Vagina (tissue), 2 donors: ENCODE data around the gene SBK1. TPM values are rescaled to one million over a fixed set of nuclear protein-coding genes. Genes with fewer than 3 reads are reported as not detected.

Experiments
- DNase-seq, 2 donors: peaks; one replicate each; pipeline ENCODE4 v3.0.0-alpha.2; 2017; ENCODE audit errors: extremely low spot score in 2 of 2
- H3K27ac ChIP-seq: fragments of 200-600 bp; sonication (generic); one replicate; pipeline ENCODE4 v1.5.1; 2019
- H3K27me3 ChIP-seq: fragments of 200-600 bp; sonication (generic); one replicate; pipeline ENCODE4 v1.5.1; 2019
- H3K36me3 ChIP-seq, 2 donors: fragments of 200-600 bp; sonication (generic); one replicate each; pipeline ENCODE4 v1.5.1; 2017 to 2019
- H3K4me1 ChIP-seq: fragments of 200-600 bp; sonication (generic); one replicate; pipeline ENCODE4 v1.5.1; 2019
- H3K4me3 ChIP-seq, 2 donors: fragments of 200-600 bp; sonication (generic); 1 replicate in 1 of 2; 2 replicates in 1 of 2; pipeline ENCODE4 v1.5.1; 2016 to 2019
- H3K9me3 ChIP-seq: fragments of 200-600 bp; sonication (generic); one replicate; pipeline ENCODE4 v1.5.1; 2019
- CTCF ChIP-seq, 3 experiments: fragments of 450-650 bp in 2 of 3; fragments of 200-600 bp in 1 of 3; sonication (generic) in 1 of 3; IDR thresholded peaks; one replicate each; pipeline ENCODE4 v1.5.1; 2017 to 2019; ENCODE audit warnings: antibody characterized with exemption in 3 of 3, mild to moderate bottlenecking in 2 of 3, moderate library complexity in 2 of 3
- POLR2A ChIP-seq, 2 donors: fragments of 450-650 bp; IDR thresholded peaks; one replicate each; pipeline ENCODE4 v1.6.1; 2017; ENCODE audit warnings: antibody characterized with exemption in 2 of 2, mild to moderate bottlenecking in 2 of 2, moderate library complexity in 2 of 2
- POLR2AphosphoS5 ChIP-seq, 2 donors: sonication (generic); formaldehyde crosslinking; IDR thresholded peaks; one replicate each; pipeline ENCODE4 v1.9.0; 2017; ENCODE audit warnings: antibody characterized with exemption in 2 of 2, mild to moderate bottlenecking in 2 of 2, low read depth in 1 of 2; ENCODE audit not compliant: insufficient read depth in 1 of 2
- intact Hi-C: fragments of 100-400 bp; cut with DNase I; formaldehyde crosslinking; loops from one replicate; pipeline ENCODE4 v1.15.1; 2023
- total RNA-seq: library from RNA; depleted of rRNA; stranded (reverse); fragments of >200 nt; gene quantifications from one replicate; pipeline ENCODE4 v1.2.3, GENCODE V29; 2016

SBK1 gene
- total RNA-seq, 1 donor from 2014 or later, result 0.25 TPM

- no peak overlapping the region for H3K4me3 ChIP-seq
- intact Hi-C loops, result no loop called here
- no peak for TF ChIP-seq POLR2A (IDR thresholded peaks at IDR 0.05)
- no peak overlapping the region for H3K27ac ChIP-seq
- no peaks in the 10 kb centered on the region for H3K27me3 ChIP-seq
- DNase-seq, result no peak
- no peaks in the 10 kb centered on the region for H3K4me1 ChIP-seq
- no peaks in the 10 kb centered on the region for H3K36me3 ChIP-seq
- H3K9me3 ChIP-seq, result no peaks in the 10 kb centered on the region
Measured at GRCh38 chr16:28311913-28312312, 19.6 kb downstream of the SBK1 start.

GRCh38 chr16:28312327-28312726, 20.0 kb downstream of the SBK1 start:
- Histone ChIP-seq H3K36me3 (no peaks in the 10 kb centered on the region), H3K4me3 (no peak overlapping the region), H3K27ac (no peak overlapping the region), H3K27me3 (no peaks in the 10 kb centered on the region), H3K9me3 (no peaks in the 10 kb centered on the region), H3K4me1 (no peaks in the 10 kb centered on the region)
- no peak for TF ChIP-seq POLR2AphosphoS5 (IDR thresholded peaks at IDR 0.05; ENCODE audit: insufficient read depth in 1 of 2, low read depth in 1 of 2)
- no peak for TF ChIP-seq POLR2A (IDR thresholded peaks at IDR 0.05)
- no peak for TF ChIP-seq CTCF (IDR thresholded peaks at IDR 0.05)
- intact Hi-C loops, result no loop called here
- no peak for DNase-seq

- Histone ChIP-seq H3K9me3 (no peaks in the 10 kb centered on the region), H3K36me3 (no peaks in the 10 kb centered on the region), H3K4me3 (no peak overlapping the region), H3K27ac (no peak overlapping the region), H3K4me1 (no peaks in the 10 kb centered on the region), H3K27me3 (no peaks in the 10 kb centered on the region)
- intact Hi-C loops, result no loop called here
- TF ChIP-seq POLR2A (IDR thresholded peaks at IDR 0.05) (no peak), POLR2AphosphoS5 (IDR thresholded peaks at IDR 0.05; ENCODE audit: insufficient read depth in 1 of 2, low read depth in 1 of 2) (no peak), CTCF (IDR thresholded peaks at IDR 0.05) (no peak)
- no peak for DNase-seq
Measured at GRCh38 chr16:28313587-28313986, 21.3 kb downstream of the SBK1 start.

- no peak overlapping the region for H3K4me3 ChIP-seq
- TF ChIP-seq CTCF (IDR thresholded peaks at IDR 0.05), result no peak
- no peak for TF ChIP-seq POLR2A (IDR thresholded peaks at IDR 0.05)
- no peak for TF ChIP-seq POLR2AphosphoS5 (IDR thresholded peaks at IDR 0.05; ENCODE audit: insufficient read depth in 1 of 2, low read depth in 1 of 2)
- no peak for DNase-seq
- no peaks in the 10 kb centered on the region for H3K27me3 ChIP-seq
- no peaks in the 10 kb centered on the region for H3K4me1 ChIP-seq
- no peaks in the 10 kb centered on the region for H3K36me3 ChIP-seq
- H3K27ac ChIP-seq, result no peak overlapping the region
- intact Hi-C loops, result no loop called here
- H3K9me3 ChIP-seq, result no peaks in the 10 kb centered on the region
Measured at GRCh38 chr16:28316054-28316453, 23.7 kb downstream of the SBK1 start.

- no peak for DNase-seq
- Histone ChIP-seq H3K9me3 (no peaks in the 10 kb centered on the region), H3K27ac (no peak overlapping the region), H3K4me3 (no peak overlapping the region), H3K27me3 (no peaks in the 10 kb centered on the region), H3K4me1 (no peaks in the 10 kb centered on the region), H3K36me3 (no peaks in the 10 kb centered on the region)
- no peak for TF ChIP-seq POLR2AphosphoS5 (IDR thresholded peaks at IDR 0.05; ENCODE audit: insufficient read depth in 1 of 2, low read depth in 1 of 2)
- TF ChIP-seq POLR2A (IDR thresholded peaks at IDR 0.05), result no peak
- peak; percentile 56 to 63 (median 59) for TF ChIP-seq CTCF (IDR thresholded peaks at IDR 0.05)
- intact Hi-C loops, result no loop called here
Measured at GRCh38 chr16:28317040-28317880, 24.9 kb downstream of the SBK1 start.
